SIG-M5 (cell line): Measurements from ENCODE around the gene TTC39B.

Source experiments
- DNase-seq: peaks from one replicate; lab custom pipeline; 2025; lab: John Stamatoyannopoulos, UW

The TTC39B gene

GRCh38 chr9:15225564-15226126 is 81.4 kb downstream of the TTC39B start:
- no peak for DNase-seq

DNA sequence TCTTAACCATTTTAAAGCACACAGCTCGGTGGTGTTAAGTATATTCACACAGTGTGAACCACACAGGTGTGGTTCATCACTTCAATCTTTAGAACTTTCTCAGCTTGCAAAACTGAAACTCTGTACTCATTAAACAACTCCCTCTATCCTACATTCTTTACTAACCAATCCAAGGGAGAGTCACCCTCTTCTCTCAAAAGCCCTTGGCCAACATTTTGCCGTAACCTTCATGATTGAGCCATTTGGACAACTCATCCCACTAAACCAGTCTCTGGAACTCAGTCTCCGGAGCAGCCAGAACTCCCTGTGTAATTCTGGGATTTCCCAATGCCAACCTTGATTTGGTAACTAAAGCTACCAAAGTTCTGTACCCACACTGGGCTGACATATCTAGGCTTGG is 84.7 kb downstream of the TTC39B start:
- DNase-seq = no peak

- DNase-seq = no peak
Measured at GRCh38 chr9:15221746-15222145, 85.3 kb downstream of the TTC39B start.

- DNase-seq = no peak
Measured at GRCh38 chr9:15220658-15221318, 86.2 kb downstream of the TTC39B start.

GRCh38 chr9:15219546-15219945 is 87.5 kb downstream of the TTC39B start:
- no peak for DNase-seq

DNA sequence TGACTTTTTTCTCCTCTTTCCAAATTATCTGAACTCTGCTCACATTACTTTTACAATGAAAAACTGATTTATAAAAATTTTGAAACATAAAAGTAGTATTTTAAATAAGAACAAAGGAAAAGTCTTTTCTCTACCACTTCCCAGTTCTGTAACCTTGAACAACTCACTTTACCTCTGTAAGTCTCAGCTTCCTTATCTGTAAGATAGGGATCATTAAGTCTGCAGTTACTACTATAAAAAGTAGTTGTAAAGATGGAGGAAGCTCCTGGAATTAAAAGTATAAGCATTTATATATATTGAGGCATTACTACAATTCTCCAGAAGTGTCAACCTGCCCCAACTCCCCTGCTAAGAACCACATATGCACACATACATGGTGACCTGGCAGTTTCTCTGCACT is 88.0 kb downstream of the TTC39B start:
- DNase-seq = no peak

DNA sequence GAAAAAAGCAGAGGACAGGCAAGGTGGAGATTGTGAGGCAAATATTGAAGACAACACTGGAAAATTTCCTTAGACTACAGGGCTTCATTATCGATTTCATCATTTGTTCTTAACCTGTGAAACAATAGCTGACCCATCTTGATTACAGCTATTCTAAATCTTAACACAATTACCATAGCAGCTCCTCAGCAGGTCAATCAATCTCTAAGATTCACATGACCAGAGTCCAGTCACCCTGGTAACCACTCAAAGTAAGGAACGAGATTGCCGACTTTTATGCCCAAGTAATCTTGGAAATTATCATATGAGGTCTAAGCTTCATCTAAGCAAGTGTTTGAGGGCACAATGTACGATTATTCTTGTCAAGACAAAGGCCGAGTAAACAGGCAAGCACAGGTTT is 93.8 kb downstream of the TTC39B start:
- no peak for DNase-seq

DNA sequence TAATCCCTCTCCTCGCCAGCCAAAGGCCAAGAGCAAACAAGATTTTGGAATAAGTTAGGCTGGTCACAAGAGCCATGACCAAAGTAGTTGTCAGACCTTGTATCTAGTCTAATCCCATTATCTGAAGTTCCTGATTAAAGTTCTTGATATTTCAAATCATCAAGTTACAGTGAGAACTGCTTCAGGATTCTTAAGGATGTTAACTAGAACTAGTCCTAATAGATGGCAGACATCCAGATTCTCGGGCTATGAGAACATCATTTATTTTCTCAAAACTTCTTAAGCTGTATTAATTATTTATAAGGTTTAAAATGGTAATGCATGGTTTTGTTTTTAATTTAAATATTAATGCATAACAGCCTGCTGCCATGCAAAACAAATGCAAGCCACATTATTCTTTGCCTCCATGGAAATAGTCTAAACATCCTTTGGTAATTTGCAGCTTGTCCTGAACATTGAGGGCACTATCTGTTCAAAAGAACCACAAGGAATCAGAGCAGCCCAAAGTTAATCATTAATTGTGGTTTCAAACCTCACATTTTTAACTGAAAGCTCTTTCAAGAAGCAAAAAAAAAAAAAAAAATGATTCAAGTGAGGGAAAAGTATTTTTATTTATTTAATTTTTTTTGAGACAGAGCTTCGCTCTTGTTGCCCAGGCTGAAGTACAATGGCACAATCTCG is 95.1 kb downstream of the TTC39B start:
- no peak for DNase-seq

DNA sequence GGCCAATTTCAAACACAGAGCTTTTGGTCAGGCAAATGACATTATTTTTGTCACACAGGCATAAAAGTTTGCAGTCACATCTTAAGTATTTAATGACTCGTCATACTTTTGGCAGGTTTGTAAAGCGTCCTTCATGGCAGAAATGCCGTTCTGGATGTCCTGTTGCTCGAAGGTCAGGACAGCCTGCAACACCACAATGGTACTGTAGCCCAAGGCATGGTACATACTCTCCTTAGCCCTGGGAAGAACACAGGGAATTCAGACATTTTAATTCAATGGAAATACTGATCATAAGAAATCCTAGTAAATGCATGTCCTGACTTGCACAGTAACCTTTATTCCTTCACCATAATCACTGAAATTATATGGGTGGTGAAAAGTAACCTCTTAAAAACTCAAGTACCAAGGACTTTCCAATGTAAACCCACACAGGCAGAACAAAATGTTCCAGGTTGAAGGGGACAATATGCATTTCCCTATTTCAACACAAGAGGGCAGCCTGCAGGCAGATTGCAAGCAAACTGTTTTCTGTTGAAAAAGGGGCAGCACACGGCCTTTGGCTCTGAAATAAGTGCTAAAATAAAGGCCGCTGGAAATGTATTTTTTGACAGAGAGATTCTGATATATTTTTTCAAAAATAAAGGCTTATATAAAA is 95.7 kb downstream of the TTC39B start:
- no peak for DNase-seq

GRCh38 chr9:15206903-15207696 is 99.9 kb downstream of the TTC39B start:
- DNase-seq = no peak

GRCh38 chr9:15205632-15206420 is 101.2 kb downstream of the TTC39B start:
- DNase-seq = no peak

- DNase-seq = no peak
Measured at GRCh38 chr9:15203581-15203980, 103.4 kb downstream of the TTC39B start.

- DNase-seq = no peak
Measured at GRCh38 chr9:15200111-15200510, 106.9 kb downstream of the TTC39B start.

- DNase-seq = no peak
Measured at GRCh38 chr9:15192856-15193255, 114.2 kb downstream of the TTC39B start.

DNA sequence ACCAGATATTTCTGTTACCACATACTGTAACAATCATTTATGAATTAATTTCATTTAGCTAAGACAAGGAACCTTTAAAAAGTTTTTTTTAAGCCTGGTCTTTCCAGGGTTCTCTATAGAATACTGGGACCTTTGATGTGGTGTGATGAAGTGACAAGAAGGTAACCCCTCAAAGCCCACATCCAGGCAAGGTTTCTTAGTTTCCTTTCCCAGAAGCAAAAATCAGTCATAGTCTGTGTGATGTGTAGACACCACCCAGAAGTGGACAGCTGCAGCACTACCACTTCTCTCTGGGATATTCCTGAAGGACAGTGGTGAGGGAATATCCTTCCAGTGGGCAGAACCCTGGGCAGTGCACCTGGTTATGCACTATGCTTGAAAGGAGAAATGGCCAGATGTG is 115.6 kb downstream of the TTC39B start:
- DNase-seq = no peak

DNA sequence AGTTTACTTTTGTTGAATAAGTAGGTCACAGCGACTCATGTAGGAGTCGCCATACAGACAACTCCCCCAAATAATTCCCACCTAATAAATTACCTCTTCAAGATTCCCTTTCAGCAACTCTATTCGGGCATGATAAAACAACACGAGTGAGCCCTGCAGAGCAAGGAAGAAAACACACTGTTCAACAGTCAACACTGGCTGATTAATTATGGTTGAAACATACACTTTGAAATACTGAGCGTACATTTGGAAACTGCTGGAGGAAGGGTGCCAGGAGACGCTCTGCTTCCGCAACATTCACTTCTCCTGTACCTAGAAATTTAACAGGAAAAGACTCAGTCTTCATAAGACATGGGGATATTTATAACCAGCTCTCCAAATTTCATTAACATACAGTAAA is 117.5 kb downstream of the TTC39B start:
- no peak for DNase-seq

DNA sequence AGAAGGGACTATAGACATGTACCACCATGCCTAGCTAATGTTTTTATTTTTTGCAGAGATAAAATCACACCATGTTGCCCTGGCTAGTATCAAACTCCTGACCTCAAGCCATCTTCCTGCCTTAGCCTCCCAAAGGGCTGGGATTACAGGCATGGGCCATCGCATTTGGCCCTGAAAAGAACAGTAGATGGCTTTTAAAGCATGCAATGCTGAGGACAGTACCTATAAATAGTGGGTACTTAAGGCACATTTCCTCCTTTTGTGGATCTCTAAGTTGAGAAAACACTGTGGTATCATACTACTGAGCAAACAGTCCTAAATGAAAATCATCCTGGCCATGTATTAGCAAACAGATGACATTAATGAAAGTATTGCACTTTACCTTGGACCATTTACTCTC is 119.4 kb downstream of the TTC39B start:
- no peak for DNase-seq

DNA sequence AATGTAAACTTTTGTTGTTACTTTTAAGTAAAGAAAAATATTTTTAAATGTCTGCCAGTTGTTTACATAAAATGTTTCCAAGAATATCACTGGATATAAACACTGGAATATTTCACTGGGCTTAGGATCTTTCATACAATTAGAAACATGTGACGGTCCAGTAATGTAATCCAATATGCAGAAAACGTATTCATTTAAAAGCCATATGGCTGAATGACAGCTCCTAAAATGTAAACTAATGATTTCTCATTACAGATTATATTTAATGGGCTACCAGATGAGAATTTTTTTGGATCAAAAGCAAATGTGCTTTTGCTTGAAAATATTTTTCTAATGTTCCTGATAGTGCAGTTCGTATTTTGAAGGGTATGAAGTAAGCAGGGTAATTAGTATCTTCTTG is 124.3 kb downstream of the TTC39B start:
- DNase-seq = no peak

- no peak for DNase-seq
Measured at GRCh38 chr9:15182101-15182551, 124.9 kb downstream of the TTC39B start.

GRCh38 chr9:15180124-15180523 is 126.9 kb downstream of the TTC39B start:
- no peak for DNase-seq

DNA sequence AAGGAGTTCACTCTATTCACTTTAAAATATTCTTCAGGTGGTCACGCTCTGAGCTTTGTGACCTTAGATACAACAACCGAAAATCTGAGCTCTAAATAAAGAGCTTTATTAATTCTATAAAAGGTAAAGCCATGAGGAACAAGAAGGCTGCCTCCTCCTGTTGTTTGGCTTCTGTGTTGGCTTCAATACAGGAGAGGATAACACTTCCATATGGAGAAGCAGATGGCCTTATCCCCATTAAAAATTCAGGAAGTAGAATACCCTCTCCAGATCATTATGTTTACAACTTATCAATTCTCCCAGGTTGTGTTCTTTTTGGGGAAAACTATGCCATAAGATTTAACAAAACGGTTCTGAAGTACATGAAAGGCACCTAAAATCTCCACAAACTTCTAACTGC is 128.4 kb downstream of the TTC39B start:
- DNase-seq = no peak
